Rectal smooth muscle tissue (tissue), 1 donor: ENCODE results near the gene MAB21L3.

Experiments used
- H3K27ac ChIP-seq: one replicate; pipeline ENCODE4 v1.7.0; 2013; ENCODE audit warnings: low read depth, low read length, inconsistent platforms
- H3K27me3 ChIP-seq: one replicate; pipeline ENCODE4 v1.7.0; 2013; ENCODE audit warnings: low read length; ENCODE audit not compliant: control insufficient read depth, insufficient read depth
- H3K36me3 ChIP-seq: one replicate; pipeline ENCODE4 v1.7.0; 2013; ENCODE audit warnings: low read length; ENCODE audit not compliant: control insufficient read depth, insufficient read depth
- H3K4me1 ChIP-seq: one replicate; pipeline ENCODE4 v1.7.0; 2013; ENCODE audit warnings: low read length; ENCODE audit not compliant: control insufficient read depth, insufficient read depth
- H3K4me3 ChIP-seq: one replicate; pipeline ENCODE4 v1.7.0; 2013; ENCODE audit warnings: low read length
- H3K9ac ChIP-seq: one replicate; pipeline ENCODE4 v1.7.0; 2013; ENCODE audit warnings: low read length

The MAB21L3 gene

DNA sequence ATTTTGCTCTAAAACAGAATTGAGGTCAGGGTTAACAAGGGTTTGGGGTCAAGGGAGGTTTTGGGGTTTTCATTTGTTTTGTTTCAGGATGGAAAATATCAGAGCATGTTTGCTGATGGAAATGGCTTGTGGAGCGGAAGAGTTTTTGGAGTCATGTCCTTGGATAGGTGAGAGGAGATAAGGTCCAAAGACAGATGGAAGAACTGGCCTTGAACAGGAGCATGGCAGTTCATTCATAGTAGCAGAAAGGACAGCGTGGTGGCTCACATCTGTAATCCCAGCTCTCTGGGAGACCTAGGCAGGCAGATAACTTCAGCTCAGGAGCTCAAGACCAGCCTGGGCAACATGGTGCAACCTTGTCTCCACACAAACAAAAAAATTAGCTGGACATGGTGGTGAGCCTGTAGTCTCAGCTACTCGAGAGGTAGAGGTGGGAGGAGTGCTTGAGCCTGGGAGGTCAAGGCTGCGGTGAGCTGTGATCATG, 65.1 kb downstream of the MAB21L3 start:
- no peak overlapping the region for H3K9ac ChIP-seq
- no peaks in the 10 kb centered on the region for H3K4me1 ChIP-seq
- H3K27me3 ChIP-seq: no peaks in the 10 kb centered on the region
- H3K36me3 ChIP-seq: no peaks in the 10 kb centered on the region
- no peak overlapping the region for H3K4me3 ChIP-seq
- H3K27ac ChIP-seq: no peak overlapping the region

DNA sequence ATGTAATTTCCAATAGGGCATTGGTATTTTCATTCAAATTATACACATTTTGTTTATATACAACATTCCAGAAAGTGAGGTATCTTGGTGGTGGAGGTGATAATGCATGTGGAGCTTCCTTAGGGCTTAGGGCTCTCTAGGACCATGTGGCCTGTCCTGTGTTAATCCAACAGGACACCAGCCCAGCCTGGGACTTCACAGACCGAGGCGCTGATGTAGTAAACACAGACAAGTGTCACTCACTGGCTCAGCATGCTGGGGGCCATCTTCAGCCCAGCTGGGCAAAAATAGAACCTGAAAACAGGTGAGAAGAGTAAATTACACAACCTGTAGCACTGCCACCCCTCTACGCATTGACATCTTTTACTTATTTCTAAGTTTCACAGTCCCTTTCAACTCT, 66.7 kb downstream of the MAB21L3 start:
- H3K4me3 ChIP-seq: no peak overlapping the region
- no peaks in the 10 kb centered on the region for H3K4me1 ChIP-seq
- no peak overlapping the region for H3K27ac ChIP-seq
- H3K9ac ChIP-seq: no peak overlapping the region
- no peaks in the 10 kb centered on the region for H3K36me3 ChIP-seq
- H3K27me3 ChIP-seq: no peaks in the 10 kb centered on the region

DNA sequence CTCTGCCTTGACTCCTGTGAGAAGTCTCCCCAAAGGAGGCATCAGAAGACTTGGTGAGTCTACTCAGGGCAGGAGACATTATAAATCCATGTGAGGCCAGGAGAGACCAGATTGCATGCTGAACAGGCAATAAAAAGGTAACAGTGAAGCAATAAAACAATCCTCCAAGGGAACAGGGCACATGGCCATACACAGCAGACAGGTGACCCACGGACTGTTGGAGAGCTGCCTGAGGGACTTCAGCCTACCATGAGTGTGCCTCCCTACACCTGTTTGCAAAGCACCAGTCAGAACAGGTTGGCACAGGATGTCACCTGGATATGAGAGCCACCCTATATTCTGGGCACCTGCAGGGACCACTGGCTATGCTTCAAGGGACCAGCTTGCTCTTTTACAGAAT, 67.6 kb downstream of the MAB21L3 start:
- Histone ChIP-seq H3K4me1 (no peaks in the 10 kb centered on the region), H3K9ac (no peak overlapping the region), H3K36me3 (no peaks in the 10 kb centered on the region), H3K27me3 (no peaks in the 10 kb centered on the region), H3K27ac (no peak overlapping the region), H3K4me3 (no peak overlapping the region)

DNA sequence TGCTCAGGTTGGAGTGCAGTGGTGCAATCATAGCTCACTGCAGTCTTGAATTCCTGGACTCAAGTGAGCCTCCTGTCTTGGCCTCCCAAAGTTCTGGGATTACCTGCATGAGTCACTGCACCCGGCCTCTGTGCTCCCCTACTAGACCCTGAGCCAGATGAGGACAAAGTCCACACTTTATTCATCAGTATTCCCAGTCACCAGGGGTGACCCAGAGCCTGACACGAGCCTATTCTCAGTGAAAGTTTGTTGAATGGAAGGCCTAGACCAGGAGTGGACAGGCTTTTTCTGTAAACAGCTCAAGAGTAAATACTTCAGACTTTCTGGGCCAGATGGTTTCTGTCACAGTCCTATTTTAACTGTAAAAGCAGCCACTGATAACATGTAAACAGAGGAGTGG, 68.2 kb downstream of the MAB21L3 start:
- no peaks in the 10 kb centered on the region for H3K27me3 ChIP-seq
- no peak overlapping the region for H3K9ac ChIP-seq
- no peaks in the 10 kb centered on the region for H3K36me3 ChIP-seq
- H3K4me1 ChIP-seq: no peaks in the 10 kb centered on the region
- no peak overlapping the region for H3K27ac ChIP-seq
- no peak overlapping the region for H3K4me3 ChIP-seq

DNA sequence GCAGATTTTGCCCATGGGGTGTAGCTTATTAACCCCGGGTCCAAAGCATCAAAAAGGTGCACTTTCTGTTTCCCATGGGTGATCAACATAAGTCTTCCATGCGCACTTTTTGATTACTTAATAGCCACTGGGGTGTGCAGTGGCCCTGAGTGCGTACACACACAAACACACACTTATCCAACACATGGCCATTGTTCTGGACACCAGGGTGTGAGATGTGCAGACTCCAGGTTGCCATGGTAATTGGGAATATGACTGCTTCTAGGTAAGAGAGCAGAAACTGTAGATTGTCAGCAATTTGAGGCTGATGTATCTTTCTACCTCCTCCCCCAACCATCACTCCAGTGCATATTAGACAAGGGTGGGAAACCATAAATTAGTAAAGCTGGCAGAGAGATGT, 68.8 kb downstream of the MAB21L3 start:
- H3K4me1 ChIP-seq: no peaks in the 10 kb centered on the region
- no peaks in the 10 kb centered on the region for H3K27me3 ChIP-seq
- no peak overlapping the region for H3K4me3 ChIP-seq
- no peak overlapping the region for H3K9ac ChIP-seq
- no peak overlapping the region for H3K27ac ChIP-seq
- H3K36me3 ChIP-seq: no peaks in the 10 kb centered on the region

DNA sequence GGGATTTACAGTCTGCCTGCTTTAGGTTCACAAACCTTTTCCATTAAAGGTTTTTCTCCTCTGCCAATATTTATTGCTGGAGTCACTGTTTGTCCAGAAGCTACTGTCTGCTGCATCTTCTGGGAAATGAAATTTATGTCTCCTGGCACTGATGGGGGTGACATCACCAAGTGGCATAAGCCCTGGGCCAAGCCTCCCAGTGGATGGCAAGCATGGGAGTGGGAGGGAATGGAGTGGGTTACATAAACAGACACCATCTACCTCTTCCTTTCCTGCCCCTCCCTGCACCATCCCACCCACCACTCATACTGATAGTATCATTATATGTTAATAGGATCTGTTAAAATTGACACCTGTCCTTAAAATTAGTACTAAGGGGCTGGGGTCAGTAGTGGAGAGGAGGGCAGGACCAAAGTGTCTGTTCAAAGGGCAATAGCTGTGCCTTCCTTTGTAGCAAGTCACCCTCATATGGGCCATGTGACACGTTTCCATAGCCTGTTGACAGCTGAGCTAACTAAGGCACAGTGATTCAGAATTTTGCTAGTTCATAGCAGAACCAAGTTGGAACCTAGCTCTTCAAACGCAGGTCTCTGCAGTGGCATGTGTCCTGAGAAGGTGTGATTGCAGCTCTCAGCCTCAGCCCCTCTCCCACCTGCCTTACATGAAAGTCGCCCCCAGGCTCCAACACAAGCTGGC, 71.0 kb downstream of the MAB21L3 start:
- no peak overlapping the region for H3K4me3 ChIP-seq
- no peak overlapping the region for H3K9ac ChIP-seq
- no peaks in the 10 kb centered on the region for H3K27me3 ChIP-seq
- H3K27ac ChIP-seq: no peak overlapping the region
- no peaks in the 10 kb centered on the region for H3K4me1 ChIP-seq
- no peaks in the 10 kb centered on the region for H3K36me3 ChIP-seq
